Neutrophil (primary cell): ENCODE data around the gene MGAT5B.

ENCODE experiments used
- H3K27ac ChIP-seq: fragments of 200-600 bp; sonication (generic); 2 replicates; pipeline ENCODE4 v1.5.1; 2016; ENCODE audit warnings: mild to moderate bottlenecking, moderate library complexity
- H3K27me3 ChIP-seq: fragments of 200-600 bp; sonication (generic); 2 replicates; pipeline ENCODE4 v1.6.0; 2016; ENCODE audit warnings: mild to moderate bottlenecking
- H3K36me3 ChIP-seq: fragments of 200-600 bp; sonication (generic); 2 replicates; pipeline ENCODE4 v1.5.1; 2017
- H3K4me1 ChIP-seq, 2 experiments: fragments of 200-600 bp in 1 of 2; sonication (generic) in 1 of 2; 1 replicate in 1 of 2; 2 replicates in 1 of 2; pipeline versions ENCODE4 v1.5.1 to v1.6.1; 2013 to 2016; ENCODE audit warnings: low read depth in 1 of 2, low read length in 1 of 2, mild to moderate bottlenecking in 1 of 2, moderate library complexity in 1 of 2; ENCODE audit not compliant: control insufficient read depth in 1 of 2, insufficient read depth in 1 of 2
- H3K4me3 ChIP-seq, 2 experiments: fragments of 200-600 bp in 1 of 2; sonication (generic) in 1 of 2; 1 replicate in 1 of 2; 2 replicates in 1 of 2; pipeline ENCODE4 v1.5.1; 2013 to 2016; ENCODE audit warnings: low read depth in 1 of 2, low read length in 1 of 2, mild to moderate bottlenecking in 1 of 2, moderate library complexity in 1 of 2
- H3K9me3 ChIP-seq: fragments of 200-600 bp; sonication (generic); 2 replicates; pipeline ENCODE4 v1.5.1; 2016
- TF ChIP-seq, protein P1 (sequence below): fragments of 200-600 bp; sonication (generic); IDR thresholded peaks from 2 replicates; pipeline ENCODE4 v1.5.1; 2016; ENCODE audit warnings: antibody characterized with exemption

MGAT5B gene

GRCh38 chr17:76946111-76946771, 78.0 kb downstream of the MGAT5B start:
- Histone ChIP-seq H3K4me3 (no peak overlapping the region), H3K27ac (no peak overlapping the region), H3K27me3 (peaks cover 12% of the 10 kb centered on the region), H3K4me1 (no peaks in the 10 kb centered on the region), H3K9me3 (no peaks in the 10 kb centered on the region), H3K36me3 (no peaks in the 10 kb centered on the region)
- TF ChIP-seq, protein P1, sequence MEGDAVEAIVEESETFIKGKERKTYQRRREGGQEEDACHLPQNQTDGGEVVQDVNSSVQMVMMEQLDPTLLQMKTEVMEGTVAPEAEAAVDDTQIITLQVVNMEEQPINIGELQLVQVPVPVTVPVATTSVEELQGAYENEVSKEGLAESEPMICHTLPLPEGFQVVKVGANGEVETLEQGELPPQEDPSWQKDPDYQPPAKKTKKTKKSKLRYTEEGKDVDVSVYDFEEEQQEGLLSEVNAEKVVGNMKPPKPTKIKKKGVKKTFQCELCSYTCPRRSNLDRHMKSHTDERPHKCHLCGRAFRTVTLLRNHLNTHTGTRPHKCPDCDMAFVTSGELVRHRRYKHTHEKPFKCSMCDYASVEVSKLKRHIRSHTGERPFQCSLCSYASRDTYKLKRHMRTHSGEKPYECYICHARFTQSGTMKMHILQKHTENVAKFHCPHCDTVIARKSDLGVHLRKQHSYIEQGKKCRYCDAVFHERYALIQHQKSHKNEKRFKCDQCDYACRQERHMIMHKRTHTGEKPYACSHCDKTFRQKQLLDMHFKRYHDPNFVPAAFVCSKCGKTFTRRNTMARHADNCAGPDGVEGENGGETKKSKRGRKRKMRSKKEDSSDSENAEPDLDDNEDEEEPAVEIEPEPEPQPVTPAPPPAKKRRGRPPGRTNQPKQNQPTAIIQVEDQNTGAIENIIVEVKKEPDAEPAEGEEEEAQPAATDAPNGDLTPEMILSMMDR, result no peak

DNA sequence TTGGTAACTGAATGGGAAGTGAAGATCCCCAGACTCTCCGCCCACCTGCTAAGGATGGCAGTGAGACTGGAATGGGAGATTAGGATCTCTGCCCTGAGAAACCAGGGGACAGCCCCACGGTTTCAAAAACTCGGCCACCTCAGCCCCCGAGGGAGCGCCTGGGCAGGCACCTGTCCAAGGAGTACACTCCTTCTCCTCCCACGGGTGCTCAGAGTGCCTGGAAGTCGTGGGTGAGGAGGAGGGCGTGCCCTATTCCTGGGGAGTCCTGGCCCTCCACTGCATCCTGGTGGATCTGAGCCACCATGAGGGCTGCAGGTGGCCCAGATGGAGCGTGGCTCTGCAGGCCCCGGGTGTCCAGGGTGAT, 78.5 kb downstream of the MGAT5B start:
- H3K27me3 ChIP-seq, result peaks cover 12% of the 10 kb centered on the region

GRCh38 chr17:76947309-76947708, 79.1 kb downstream of the MGAT5B start:
- H3K4me3 ChIP-seq, result no peak overlapping the region
- no peaks in the 10 kb centered on the region for H3K9me3 ChIP-seq
- no peaks in the 10 kb centered on the region for H3K36me3 ChIP-seq
- no peaks in the 10 kb centered on the region for H3K4me1 ChIP-seq
- TF ChIP-seq, protein P1, result no peak
- H3K27ac ChIP-seq, result no peak overlapping the region
- peaks cover 12% of the 10 kb centered on the region for H3K27me3 ChIP-seq

More for the DNA sequence above, 78.5 kb downstream of the MGAT5B start:
- Histone ChIP-seq H3K4me3 (no peak overlapping the region), H3K9me3 (no peaks in the 10 kb centered on the region), H3K36me3 (no peaks in the 10 kb centered on the region), H3K4me1 (no peaks in the 10 kb centered on the region), H3K27ac (no peak overlapping the region)
- TF ChIP-seq, protein P1, result no peak

DNA sequence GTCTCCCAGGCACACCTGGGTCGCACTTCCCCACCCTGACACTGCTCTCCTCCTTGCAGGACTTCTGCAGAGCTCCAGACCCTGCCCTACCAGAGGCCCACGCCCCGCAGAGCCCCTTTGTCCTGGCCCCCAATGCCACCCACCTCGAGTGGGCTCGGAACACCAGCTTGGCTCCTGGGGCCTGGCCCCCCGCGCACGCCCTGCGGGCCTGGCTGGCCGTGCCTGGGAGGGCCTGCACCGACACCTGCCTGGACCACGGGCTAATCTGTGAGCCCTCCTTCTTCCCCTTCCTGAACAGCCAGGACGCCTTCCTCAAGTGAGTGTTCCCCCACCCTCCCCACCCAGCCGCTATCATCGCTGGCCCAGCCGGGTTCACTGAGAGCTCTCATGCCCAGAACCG, 79.6 kb downstream of the MGAT5B start:
- no peaks in the 10 kb centered on the region for H3K36me3 ChIP-seq
- H3K27me3 ChIP-seq, result peaks cover 12% of the 10 kb centered on the region
- H3K4me3 ChIP-seq, result no peak overlapping the region
- TF ChIP-seq, protein P1, result no peak
- no peak overlapping the region for H3K27ac ChIP-seq
- no peaks in the 10 kb centered on the region for H3K4me1 ChIP-seq
- no peaks in the 10 kb centered on the region for H3K9me3 ChIP-seq

GRCh38 chr17:76948301-76948700, 80.1 kb downstream of the MGAT5B start:
- peaks cover 12% of the 10 kb centered on the region for H3K27me3 ChIP-seq
- TF ChIP-seq, protein P1, result no peak
- no peaks in the 10 kb centered on the region for H3K36me3 ChIP-seq
- H3K27ac ChIP-seq, result no peak overlapping the region
- H3K9me3 ChIP-seq, result no peaks in the 10 kb centered on the region
- H3K4me3 ChIP-seq, result no peak overlapping the region
- H3K4me1 ChIP-seq, result no peaks in the 10 kb centered on the region
